T-helper 1 cell treated with Interleukin-12 subunit alpha and Interleukin-12 subunit beta and Interleukin-4 antibody, amounts not matched to agents 30 μg/mL and 1 μg/mL, for 36 hours (primary cell): ENCODE measurements around the gene KRTAP4-8.
"Not testable (repeated sequence)": the region's sequence is repeated elsewhere in the genome, so short reads cannot be mapped to it uniquely, and the experiment has no call there.

Experiments
- H3K27ac Mint-ChIP-seq: one replicate; pipeline ENCODE4 v1.8.0; 2021; ENCODE audit warnings: mild to moderate bottlenecking, mixed read lengths
- H3K27me3 Mint-ChIP-seq: one replicate; pipeline ENCODE4 v1.8.0; 2021; ENCODE audit warnings: low read depth, mixed read lengths
- H3K36me3 Mint-ChIP-seq: one replicate; pipeline ENCODE4 v1.8.0; 2021; ENCODE audit warnings: low read depth, mixed read lengths
- H3K4me1 Mint-ChIP-seq: one replicate; pipeline ENCODE4 v1.8.0; 2021; ENCODE audit warnings: low read depth, mixed read lengths
- H3K4me3 Mint-ChIP-seq: one replicate; pipeline ENCODE4 v1.8.0; 2021; ENCODE audit warnings: mild to moderate bottlenecking, moderate library complexity, mixed read lengths
- H3K9me3 Mint-ChIP-seq: one replicate; pipeline ENCODE4 v1.8.0; 2021; ENCODE audit warnings: mixed read lengths

KRTAP4-8 gene

GRCh38 chr17:41096055-41096454 lies 1.9 kb downstream of the KRTAP4-8 start:
- Mint-ChIP-seq H3K4me3 (no peak overlapping the region), H3K27ac (no peak overlapping the region), H3K36me3 (no peaks in the 10 kb centered on the region), H3K27me3 (peaks cover 3% of the 10 kb centered on the region), H3K4me1 (no peaks in the 10 kb centered on the region), H3K9me3 (peaks cover 5% of the 10 kb centered on the region)

- H3K4me3 Mint-ChIP-seq, H3K9me3 Mint-ChIP-seq, H3K36me3 Mint-ChIP-seq, H3K4me1 Mint-ChIP-seq, H3K27ac Mint-ChIP-seq: not testable (repeated sequence)
- H3K27me3 Mint-ChIP-seq: peaks cover 11% of the 10 kb centered on the region
Measured at GRCh38 chr17:41088760-41089352, 9.1 kb downstream of the KRTAP4-8 start.

GRCh38 chr17:41084100-41084856 lies 13.7 kb downstream of the KRTAP4-8 start, which contains the start of gene KRTAP4-7:
KRTAP4-7 (plus strand) TSS chr17:41084150; CDS start chr17:41084207, 57 bp downstream.
- H3K27me3 Mint-ChIP-seq, H3K36me3 Mint-ChIP-seq, H3K4me1 Mint-ChIP-seq, H3K27ac Mint-ChIP-seq, H3K9me3 Mint-ChIP-seq, H3K4me3 Mint-ChIP-seq: not testable (repeated sequence)

- H3K4me1 Mint-ChIP-seq, H3K9me3 Mint-ChIP-seq, H3K27me3 Mint-ChIP-seq, H3K36me3 Mint-ChIP-seq, H3K27ac Mint-ChIP-seq, H3K4me3 Mint-ChIP-seq: not testable (repeated sequence)
Measured at GRCh38 chr17:41083427-41083826, 14.5 kb downstream of the KRTAP4-8 start.

GRCh38 chr17:41082626-41083025 lies 15.3 kb downstream of the KRTAP4-8 start:
- H3K9me3 Mint-ChIP-seq: no peaks in the 10 kb centered on the region
- peaks cover 10% of the 10 kb centered on the region for H3K27me3 Mint-ChIP-seq
- no peaks in the 10 kb centered on the region for H3K36me3 Mint-ChIP-seq
- H3K27ac Mint-ChIP-seq: no peak overlapping the region
- H3K4me3 Mint-ChIP-seq: no peak overlapping the region
- H3K4me1 Mint-ChIP-seq: no peaks in the 10 kb centered on the region

- Mint-ChIP-seq H3K27me3 (peaks cover 14% of the 10 kb centered on the region), H3K4me3 (no peak overlapping the region), H3K9me3 (no peaks in the 10 kb centered on the region), H3K36me3 (no peaks in the 10 kb centered on the region), H3K4me1 (no peaks in the 10 kb centered on the region), H3K27ac (no peak overlapping the region)
Measured at GRCh38 chr17:41076788-41077187, 21.2 kb downstream of the KRTAP4-8 start.

- Mint-ChIP-seq H3K4me1 (no peaks in the 10 kb centered on the region), H3K4me3 (no peak overlapping the region), H3K27me3 (peaks cover 11% of the 10 kb centered on the region), H3K9me3 (no peaks in the 10 kb centered on the region), H3K36me3 (no peaks in the 10 kb centered on the region), H3K27ac (no peak overlapping the region)
Measured at GRCh38 chr17:41073676-41074075, 24.3 kb downstream of the KRTAP4-8 start.

- H3K36me3 Mint-ChIP-seq: no peaks in the 10 kb centered on the region
- no peak overlapping the region for H3K4me3 Mint-ChIP-seq
- peaks cover 9% of the 10 kb centered on the region for H3K27me3 Mint-ChIP-seq
- H3K4me1 Mint-ChIP-seq: no peaks in the 10 kb centered on the region
- H3K27ac Mint-ChIP-seq: no peak overlapping the region
- H3K9me3 Mint-ChIP-seq: no peaks in the 10 kb centered on the region
Measured at GRCh38 chr17:41071606-41072360, 26.2 kb downstream of the KRTAP4-8 start.

- Mint-ChIP-seq H3K4me1 (no peaks in the 10 kb centered on the region), H3K4me3 (no peak overlapping the region), H3K9me3 (no peaks in the 10 kb centered on the region), H3K27ac (no peak overlapping the region), H3K36me3 (no peaks in the 10 kb centered on the region), H3K27me3 (no peaks in the 10 kb centered on the region)
Measured at GRCh38 chr17:41069031-41069430, 28.9 kb downstream of the KRTAP4-8 start.

GRCh38 chr17:41067281-41067680 lies 30.7 kb downstream of the KRTAP4-8 start:
- no peak overlapping the region for H3K27ac Mint-ChIP-seq
- H3K27me3 Mint-ChIP-seq: no peaks in the 10 kb centered on the region
- no peaks in the 10 kb centered on the region for H3K36me3 Mint-ChIP-seq
- no peaks in the 10 kb centered on the region for H3K4me1 Mint-ChIP-seq
- no peaks in the 10 kb centered on the region for H3K9me3 Mint-ChIP-seq
- no peak overlapping the region for H3K4me3 Mint-ChIP-seq

- Mint-ChIP-seq H3K36me3 (no peaks in the 10 kb centered on the region), H3K27me3 (peaks cover 10% of the 10 kb centered on the region), H3K4me3 (no peak within 1 kb of the TSS), H3K27ac (no peak within 1 kb of the TSS), H3K4me1 (no peaks in the 10 kb centered on the region), H3K9me3 (no peaks in the 10 kb centered on the region)
Measured at GRCh38 chr17:41065829-41066624, 31.9 kb downstream of the KRTAP4-8 start, which contains the start of gene KRTAP2-4. KRTAP2-4 (minus strand) TSS chr17:41065879; CDS start chr17:41065845, 34 bp downstream.

GRCh38 chr17:41065016-41065689 lies 32.8 kb downstream of the KRTAP4-8 start:
- peaks cover 18% of the 10 kb centered on the region for H3K27me3 Mint-ChIP-seq
- not testable (repeated sequence) for H3K27ac Mint-ChIP-seq, H3K4me3 Mint-ChIP-seq, H3K4me1 Mint-ChIP-seq, H3K9me3 Mint-ChIP-seq, H3K36me3 Mint-ChIP-seq

GRCh38 chr17:41064301-41064700 lies 33.6 kb downstream of the KRTAP4-8 start:
- H3K4me1 Mint-ChIP-seq: no peaks in the 10 kb centered on the region
- H3K36me3 Mint-ChIP-seq: no peaks in the 10 kb centered on the region
- no peaks in the 10 kb centered on the region for H3K9me3 Mint-ChIP-seq
- peaks cover 22% of the 10 kb centered on the region for H3K27me3 Mint-ChIP-seq
- no peak overlapping the region for H3K27ac Mint-ChIP-seq
- H3K4me3 Mint-ChIP-seq: no peak overlapping the region

GRCh38 chr17:41063449-41063848 lies 34.5 kb downstream of the KRTAP4-8 start:
- Mint-ChIP-seq H3K4me1 (no peaks in the 10 kb centered on the region), H3K4me3 (no peak overlapping the region), H3K27me3 (peaks cover 30% of the 10 kb centered on the region), H3K9me3 (no peaks in the 10 kb centered on the region), H3K36me3 (no peaks in the 10 kb centered on the region), H3K27ac (no peak overlapping the region)
